ENCODE data around the gene PATJ. TPM values are rescaled to one million over a fixed set of nuclear protein-coding genes. Genes with fewer than 3 reads are reported as not detected.
A peak's percentile ranks its signal among the peaks of the same experiment; 100 is the strongest.

The PATJ gene
- polyA plus RNA-seq, 1 donor (not counting 4 experiments of a cell fraction or from before 2014, with no cell fraction given): 28.1 TPM

DNA sequence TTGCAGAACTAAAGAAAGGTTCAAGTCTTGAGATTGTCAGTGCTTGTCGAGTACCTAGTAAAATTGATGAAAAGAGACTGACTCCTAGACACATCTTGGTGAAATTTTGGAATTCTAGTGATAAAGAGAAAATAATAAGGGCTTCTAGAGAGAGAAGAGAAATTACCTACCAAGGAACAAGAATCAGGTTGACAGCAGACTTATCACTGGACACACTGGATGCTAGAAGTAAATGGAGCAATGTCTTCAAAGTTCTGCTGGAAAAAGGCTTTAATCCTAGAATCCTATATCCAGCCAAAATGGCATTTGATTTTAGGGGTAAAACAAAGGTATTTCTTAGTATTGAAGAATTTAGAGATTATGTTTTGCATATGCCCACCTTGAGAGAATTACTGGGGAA is 468.7 kb downstream of the PATJ start:
- no peak overlapping the region for H3K9ac ChIP-seq (ENCODE audit: control insufficient read depth, extremely low read depth, insufficient read depth, low read length)
- no peak overlapping the region for H3K4me3 ChIP-seq (ENCODE audit: control insufficient read depth in 2 of 3, extremely low read depth in 1 of 3, insufficient read depth in 2 of 3, low read depth in 1 of 3, low read length in 3 of 3)
- no peaks in the 10 kb centered on the region for H3K79me2 ChIP-seq (ENCODE audit: control insufficient read depth, insufficient read depth, low read length)
- dilution Hi-C loops (cut with MboI; ENCODE audit: extremely low pct_ligation_motif_present, low sequenced_read_pairs): no loop called here
- no peak overlapping the region for H2AFZ ChIP-seq (ENCODE audit: control insufficient read depth, low read length)
- no peaks in the 10 kb centered on the region for H3K9me1 ChIP-seq (ENCODE audit: control insufficient read depth, extremely low read depth, insufficient read depth, low read length)
- H4K20me1 ChIP-seq (ENCODE audit: control insufficient read depth, extremely low read depth, insufficient read depth, low read length): no peaks in the 10 kb centered on the region
- DNase-seq (ENCODE audit: low read depth, low spot score) (no peak), FAIRE-seq (peak; percentile 44)
- H3K9me3 ChIP-seq (ENCODE audit: control insufficient read depth, low read depth, low read length): peaks cover 3% of the 10 kb centered on the region
- H3K4me1 ChIP-seq (ENCODE audit: control insufficient read depth, extremely low read depth, insufficient read depth, low read length): peaks cover 8% of the 10 kb centered on the region
- H3K27ac ChIP-seq (ENCODE audit: control insufficient read depth, insufficient read depth, low read length): no peak overlapping the region
- no peaks in the 10 kb centered on the region for H3K27me3 ChIP-seq (ENCODE audit: control insufficient read depth, extremely low read depth, insufficient read depth, low read length)
- no peaks in the 10 kb centered on the region for H3K36me3 ChIP-seq (ENCODE audit: control insufficient read depth in 2 of 2, extremely low read depth in 1 of 2, insufficient read depth in 2 of 2, low read length in 2 of 2)
- H3K4me2 ChIP-seq (ENCODE audit: control insufficient read depth, extremely low read depth, insufficient read depth, low read depth, low read length): no peak overlapping the region
- TF ChIP-seq EZH2 (IDR thresholded peaks at IDR 0.05; ENCODE audit: low read length): no peak
- TF ChIP-seq, protein P1, sequence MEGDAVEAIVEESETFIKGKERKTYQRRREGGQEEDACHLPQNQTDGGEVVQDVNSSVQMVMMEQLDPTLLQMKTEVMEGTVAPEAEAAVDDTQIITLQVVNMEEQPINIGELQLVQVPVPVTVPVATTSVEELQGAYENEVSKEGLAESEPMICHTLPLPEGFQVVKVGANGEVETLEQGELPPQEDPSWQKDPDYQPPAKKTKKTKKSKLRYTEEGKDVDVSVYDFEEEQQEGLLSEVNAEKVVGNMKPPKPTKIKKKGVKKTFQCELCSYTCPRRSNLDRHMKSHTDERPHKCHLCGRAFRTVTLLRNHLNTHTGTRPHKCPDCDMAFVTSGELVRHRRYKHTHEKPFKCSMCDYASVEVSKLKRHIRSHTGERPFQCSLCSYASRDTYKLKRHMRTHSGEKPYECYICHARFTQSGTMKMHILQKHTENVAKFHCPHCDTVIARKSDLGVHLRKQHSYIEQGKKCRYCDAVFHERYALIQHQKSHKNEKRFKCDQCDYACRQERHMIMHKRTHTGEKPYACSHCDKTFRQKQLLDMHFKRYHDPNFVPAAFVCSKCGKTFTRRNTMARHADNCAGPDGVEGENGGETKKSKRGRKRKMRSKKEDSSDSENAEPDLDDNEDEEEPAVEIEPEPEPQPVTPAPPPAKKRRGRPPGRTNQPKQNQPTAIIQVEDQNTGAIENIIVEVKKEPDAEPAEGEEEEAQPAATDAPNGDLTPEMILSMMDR (optimal IDR thresholded peaks at IDR 0.05 in 1 of 3, IDR thresholded peaks at IDR 0.05 in 1 of 3, conservative IDR thresholded peaks at IDR 0.05 in 1 of 3; ENCODE audit: extremely low read depth in 1 of 3, insufficient read depth in 2 of 3, low read length in 3 of 3): no peak

DNA sequence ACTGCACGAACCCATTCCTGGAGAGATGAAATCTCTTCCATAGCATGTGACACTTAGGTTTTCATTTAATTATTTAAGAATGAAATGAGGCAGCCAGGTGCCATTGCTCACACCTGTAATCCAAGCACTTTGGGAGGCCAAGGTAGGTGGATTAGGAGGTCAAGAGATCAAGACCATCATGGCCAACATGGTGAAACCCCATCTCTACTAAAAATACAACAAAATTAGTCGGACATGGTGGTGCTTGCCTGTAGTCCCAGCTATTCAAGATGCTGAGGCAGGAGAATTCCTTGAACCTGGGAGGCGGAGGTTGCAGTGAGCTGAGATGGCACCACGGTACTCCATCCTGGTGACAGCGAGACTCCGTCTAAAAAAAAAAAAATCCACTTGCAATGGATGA is 470.1 kb downstream of the PATJ start:
- Histone ChIP-seq H3K79me2 (ENCODE audit: control insufficient read depth, insufficient read depth, low read length) (no peaks in the 10 kb centered on the region), H4K20me1 (ENCODE audit: control insufficient read depth, extremely low read depth, insufficient read depth, low read length) (no peaks in the 10 kb centered on the region), H3K4me3 (ENCODE audit: control insufficient read depth in 2 of 3, extremely low read depth in 1 of 3, insufficient read depth in 2 of 3, low read depth in 1 of 3, low read length in 3 of 3) (no peak overlapping the region), H2AFZ (ENCODE audit: control insufficient read depth, low read length) (no peak overlapping the region), H3K9me1 (ENCODE audit: control insufficient read depth, extremely low read depth, insufficient read depth, low read length) (no peaks in the 10 kb centered on the region), H3K9ac (ENCODE audit: control insufficient read depth, extremely low read depth, insufficient read depth, low read length) (no peak overlapping the region), H3K9me3 (ENCODE audit: control insufficient read depth, low read depth, low read length) (peaks cover 3% of the 10 kb centered on the region), H3K4me1 (ENCODE audit: control insufficient read depth, extremely low read depth, insufficient read depth, low read length) (peaks cover 8% of the 10 kb centered on the region), H3K36me3 (ENCODE audit: control insufficient read depth in 2 of 2, extremely low read depth in 1 of 2, insufficient read depth in 2 of 2, low read length in 2 of 2) (no peaks in the 10 kb centered on the region), H3K4me2 (ENCODE audit: control insufficient read depth, extremely low read depth, insufficient read depth, low read depth, low read length) (no peak overlapping the region), H3K27me3 (ENCODE audit: control insufficient read depth, extremely low read depth, insufficient read depth, low read length) (no peaks in the 10 kb centered on the region), H3K27ac (ENCODE audit: control insufficient read depth, insufficient read depth, low read length) (no peak overlapping the region)
- dilution Hi-C loops (cut with MboI; ENCODE audit: extremely low pct_ligation_motif_present, low sequenced_read_pairs): no loop called here
- FAIRE-seq (no peak), DNase-seq (ENCODE audit: low read depth, low spot score) (no peak)
- TF ChIP-seq, protein P1 (optimal IDR thresholded peaks at IDR 0.05 in 1 of 3, IDR thresholded peaks at IDR 0.05 in 1 of 3, conservative IDR thresholded peaks at IDR 0.05 in 1 of 3; ENCODE audit: extremely low read depth in 1 of 3, insufficient read depth in 2 of 3, low read length in 3 of 3): no peak
- no peak for TF ChIP-seq EZH2 (IDR thresholded peaks at IDR 0.05; ENCODE audit: low read length)

All from keratinocyte (primary cell).